IMR-90 (cell line): ENCODE measurements around the gene GK. TPM values are rescaled to one million over a fixed set of nuclear protein-coding genes. Genes with fewer than 3 reads are reported as not detected.

ENCODE experiments used
- ATAC-seq: fragments of 200-7000 bp; cut with Tn5 transposase; 2 replicates; pipeline ENCODE4 v1.9.1; 2020; ENCODE audit warnings: low read depth, mild to moderate bottlenecking, moderate library complexity
- BruUV-seq: library from RNA; stranded (reverse); fragments of 400-500 nt; replicated peaks from 2 replicates; lab custom pipeline; 2021; lab: Mats Ljungman, UMichigan
- CTCF ChIA-PET: fragments of 300-600 bp; formaldehyde crosslinking; extraction: SDS; loops from one replicate; lab custom pipeline; 2021; ENCODE audit warnings: antibody characterized with exemption; lab: Yijun Ruan, JAX
- POLR2A ChIA-PET: fragments of 300-600 bp; sonication (Branson Sonifier 250); formaldehyde crosslinking; loops from one replicate; lab custom pipeline; 2022; ENCODE audit warnings: antibody characterized with exemption; ENCODE audit not compliant: unreplicated experiment; lab: Charles Lee
- DNase-seq: peaks from one replicate; pipeline ENCODE4 v3.0.0; 2013
- H2AFZ ChIP-seq: replicated peaks from 2 replicates; pipeline ENCODE3; 2013; ENCODE audit warnings: low read length, mild to moderate bottlenecking; ENCODE audit not compliant: poor library complexity
- H2AK5ac ChIP-seq: 2 replicates; pipeline ENCODE4 v1.6.1; 2013; ENCODE audit warnings: low read depth, low read length, inconsistent platforms
- H2AK9ac ChIP-seq: replicated peaks from 2 replicates; pipeline ENCODE3; 2013; ENCODE audit warnings: mild to moderate bottlenecking, low read depth, low read length, moderate library complexity; ENCODE audit not compliant: poor library complexity
- H2BK120ac ChIP-seq: 2 replicates; pipeline ENCODE4 v1.6.1; 2013; ENCODE audit warnings: low read depth, low read length, inconsistent platforms
- H2BK15ac ChIP-seq: 3 replicates; pipeline ENCODE4 v1.6.1; 2013; ENCODE audit warnings: low read depth, low read length, inconsistent platforms
- H2BK20ac ChIP-seq: 2 replicates; pipeline ENCODE4 v1.6.1; 2013; ENCODE audit warnings: low read depth, mild to moderate bottlenecking, inconsistent platforms, low read length, moderate library complexity
- H2BK5ac ChIP-seq: 2 replicates; pipeline ENCODE4 v1.6.1; 2013; ENCODE audit warnings: mild to moderate bottlenecking, low read depth, low read length, inconsistent platforms; ENCODE audit not compliant: poor library complexity, severe bottlenecking
- H3K14ac ChIP-seq: replicated peaks from 2 replicates; pipeline ENCODE4 v1.6.1; 2013; ENCODE audit warnings: low read depth, low read length, inconsistent platforms
- H3K18ac ChIP-seq: 2 replicates; pipeline ENCODE4 v1.6.1; 2013; ENCODE audit warnings: low read depth, low read length, control low read depth
- H3K23ac ChIP-seq: 2 replicates; pipeline ENCODE4 v1.6.1; 2013; ENCODE audit warnings: low read depth, low read length, inconsistent platforms
- H3K27ac ChIP-seq: 2 replicates; pipeline ENCODE4 v1.5.1; 2013; ENCODE audit warnings: mild to moderate bottlenecking, control low read depth, low read length; ENCODE audit not compliant: insufficient read depth
- H3K27me3 ChIP-seq: 2 replicates; pipeline ENCODE4 v1.6.1; 2013; ENCODE audit warnings: low read length; ENCODE audit not compliant: control insufficient read depth, insufficient read depth
- H3K36me3 ChIP-seq: 2 replicates; pipeline ENCODE4 v1.6.1; 2013; ENCODE audit warnings: low read length, mixed read lengths; ENCODE audit not compliant: control insufficient read depth, insufficient read depth
- H3K4ac ChIP-seq: 2 replicates; pipeline ENCODE4 v1.6.1; 2013; ENCODE audit warnings: low read depth, low read length, inconsistent platforms
- H3K4me1 ChIP-seq: 2 replicates; pipeline ENCODE4 v1.6.1; 2013; ENCODE audit warnings: low read length, mixed read lengths; ENCODE audit not compliant: control insufficient read depth, insufficient read depth
- H3K4me2 ChIP-seq: 2 replicates; pipeline ENCODE4 v1.6.1; 2013; ENCODE audit warnings: low read depth, mild to moderate bottlenecking, control low read depth, low read length, moderate library complexity
- H3K4me3 ChIP-seq: 2 replicates; pipeline ENCODE4 v1.5.1; 2013; ENCODE audit warnings: low read depth, mild to moderate bottlenecking, control low read depth, low read length, moderate library complexity; ENCODE audit not compliant: insufficient read depth
- H3K56ac ChIP-seq: 2 replicates; pipeline ENCODE4 v1.6.1; 2013; ENCODE audit warnings: low read length, inconsistent platforms; ENCODE audit not compliant: insufficient read depth; ENCODE audit errors: extremely low read depth
- H3K79me1 ChIP-seq, 2 experiments: 2 replicates each; pipeline ENCODE4 v1.6.1; 2013; ENCODE audit warnings: low read length in 2 of 2, inconsistent platforms in 1 of 2, low read depth in 1 of 2
- H3K9ac ChIP-seq: 2 replicates; pipeline ENCODE4 v1.6.1; 2013; ENCODE audit warnings: low read depth, low read length, control low read depth
- H3K9me1 ChIP-seq: 2 replicates; pipeline ENCODE4 v1.6.1; 2013; ENCODE audit warnings: low read length, inconsistent platforms; ENCODE audit not compliant: insufficient read depth
- H3K9me3 ChIP-seq: 2 replicates; pipeline ENCODE4 v1.6.1; 2013; ENCODE audit warnings: low read length; ENCODE audit not compliant: control insufficient read depth, insufficient read depth
- H4K20me1 ChIP-seq: 2 replicates; pipeline ENCODE4 v1.6.1; 2013; ENCODE audit warnings: low read length, inconsistent platforms; ENCODE audit not compliant: insufficient read depth
- H4K5ac ChIP-seq: 2 replicates; pipeline ENCODE4 v1.6.1; 2013; ENCODE audit warnings: mild to moderate bottlenecking, low read depth, low read length, control low read depth
- H4K8ac ChIP-seq, 2 experiments: 2 replicates each; pipeline ENCODE4 v1.6.1; 2013; ENCODE audit warnings: low read depth in 2 of 2, low read length in 2 of 2, control low read depth in 1 of 2, inconsistent platforms in 1 of 2
- H4K91ac ChIP-seq: 2 replicates; pipeline ENCODE4 v1.6.1; 2013; ENCODE audit warnings: low read depth, low read length, inconsistent platforms; ENCODE audit not compliant: insufficient read depth
- BHLHE40 ChIP-seq: fragments of 150-350 bp; IDR thresholded peaks from 2 replicates; pipeline ENCODE4 v1.6.1; 2016; ENCODE audit warnings: mild to moderate bottlenecking, low read depth, low read length
- CHD1 ChIP-seq: IDR thresholded peaks from 2 replicates; pipeline ENCODE4 v1.6.1; 2012; ENCODE audit warnings: low read depth, low read length, improper control_type of control experiment
- CTCF ChIP-seq: conservative IDR thresholded peaks from 2 replicates; pipeline ENCODE4 v1.5.1; 2012; ENCODE audit warnings: mild to moderate bottlenecking, low read depth, low read length, improper control_type of control experiment
- ELK1 ChIP-seq: fragments of 150-350 bp; IDR thresholded peaks from 2 replicates; pipeline ENCODE4 v1.6.1; 2016; ENCODE audit warnings: low read depth, mild to moderate bottlenecking, low read length, moderate library complexity, borderline replicate concordance
- NFE2L2 ChIP-seq: fragments of 150-350 bp; IDR thresholded peaks from 2 replicates; pipeline ENCODE4 v1.6.1; 2016; ENCODE audit warnings: low read depth, mild to moderate bottlenecking, low read length
- RAD21 ChIP-seq: IDR thresholded peaks from 2 replicates; pipeline ENCODE4 v1.6.1; 2012; ENCODE audit warnings: low read length, improper control_type of control experiment
- RCOR1 ChIP-seq: IDR thresholded peaks from 2 replicates; pipeline ENCODE4 v1.6.1; 2012; ENCODE audit warnings: mild to moderate bottlenecking, low read length, improper control_type of control experiment; ENCODE audit not compliant: insufficient replicate concordance
- RFX5 ChIP-seq: IDR thresholded peaks from 2 replicates; pipeline ENCODE4 v1.8.0; 2012; ENCODE audit warnings: low read depth, mild to moderate bottlenecking, low read length, moderate library complexity
- USF2 ChIP-seq: fragments of 150-350 bp; IDR thresholded peaks from 2 replicates; pipeline ENCODE4 v1.6.1; 2017; ENCODE audit warnings: mild to moderate bottlenecking, antibody characterized with exemption, low read length, low read depth
- WGBS, 2 experiments: methylation state at CpG; one replicate each; pipeline versions ENCODE4 v1.1.5 to v1.1.7; 2013; ENCODE audit warnings: missing lambda C conversion rate in 2 of 2; ENCODE audit not compliant: insufficient read length in 1 of 2; ENCODE audit errors: extremely low coverage in 2 of 2; 5-methylcytosine and 5-hydroxymethylcytosine counted together
- dilution Hi-C: fragments of 300-500 bp; cut with HindIII; formaldehyde crosslinking; loops from one replicate; pipeline ENCODE4 v1.14.3; 2018; ENCODE audit warnings: low sequenced_read_pairs; ENCODE audit not compliant: unreplicated experiment
- in situ Hi-C: fragments of 300-500 bp; cut with MboI; formaldehyde crosslinking; loops from 3 replicates; pipeline ENCODE4 v1.14.3; 2019; ENCODE audit warnings: low sequenced_read_pairs, inconsistent platforms, mixed read lengths
- intact Hi-C: fragments of 100-400 bp; cut with micrococcal nuclease; formaldehyde crosslinking; loops from 2 replicates; pipeline ENCODE4 v1.10.0; 2022
- polyA plus RNA-seq, 3 experiments: library from polyadenylated mRNA; depleted of rRNA; stranded (reverse); fragments of >200 nt; gene quantifications; 2 replicates each; pipeline ENCODE4 v1.2.3, GENCODE V29; 2012; ENCODE audit warnings: low replicate concordance in 1 of 3
- total RNA-seq: library from RNA; depleted of rRNA; stranded (reverse); fragments of >200 nt; gene quantifications from 2 replicates; pipeline ENCODE4 v1.2.3, GENCODE V29; 2012

Gene GK
- total and polyA plus RNA-seq, 2 of the 4 experiments (the other 2 are of a cell fraction) = 7.6 to 9.3 TPM

GRCh38 chrX:30741545-30741944 is 88.3 kb downstream of the GK start:
- no peak overlapping the region for H2BK5ac ChIP-seq
- no TSS peak for BruUV-seq
- no peak overlapping the region for H2BK15ac ChIP-seq
- ChIA-PET POLR2A (no interaction called here), CTCF (no interaction called here)
- no peak overlapping the region for H3K27ac ChIP-seq
- no peak for DNase-seq
- no peak overlapping the region for H2BK120ac ChIP-seq
- no peaks in the 10 kb centered on the region for H3K79me1 ChIP-seq
- no peak overlapping the region for H3K56ac ChIP-seq
- no peak overlapping the region for H3K4me3 ChIP-seq
- no peaks in the 10 kb centered on the region for H4K20me1 ChIP-seq
- H3K4me1 ChIP-seq = no peaks in the 10 kb centered on the region
- no peaks in the 10 kb centered on the region for H3K9me1 ChIP-seq
- H3K27me3 ChIP-seq = no peaks in the 10 kb centered on the region
- H3K9me3 ChIP-seq = no peaks in the 10 kb centered on the region
- in situ Hi-C loops = no loop called here
- H3K18ac ChIP-seq = no peak overlapping the region
- no peak overlapping the region for H2AK9ac ChIP-seq
- dilution Hi-C loops = no loop called here
- H3K14ac ChIP-seq = no peak overlapping the region
- WGBS, 2 experiments = 0% methylated on average over 1 of the region's 3 CpGs; no CpG with 5 or more reads in 1 of the 2 experiments
- no peaks in the 10 kb centered on the region for H3K36me3 ChIP-seq
- no peak for ATAC-seq
- no peak overlapping the region for H4K5ac ChIP-seq
- TF ChIP-seq USF2 = no peak
- TF ChIP-seq NFE2L2 = no peak
- no peak for TF ChIP-seq BHLHE40
- no peak for TF ChIP-seq CTCF
- TF ChIP-seq RCOR1 = no peak
- TF ChIP-seq RAD21 = no peak
- TF ChIP-seq RFX5 = no peak
- no peak for TF ChIP-seq ELK1
- TF ChIP-seq CHD1 = no peak
- H4K8ac ChIP-seq = no peak overlapping the region
- no peak overlapping the region for H3K23ac ChIP-seq
- no peak overlapping the region for H2AFZ ChIP-seq
- intact Hi-C loops = no loop called here
- no peak overlapping the region for H2AK5ac ChIP-seq
- H3K9ac ChIP-seq = no peak overlapping the region
- H3K4ac ChIP-seq = no peak overlapping the region
- no peak overlapping the region for H3K4me2 ChIP-seq
- H4K91ac ChIP-seq = no peak overlapping the region
- H2BK20ac ChIP-seq = no peak overlapping the region
